KOPT-K1 (cell line): Measurements from ENCODE around the gene MATN1.
A peak's percentile ranks its signal among the peaks of the same experiment; 100 is the strongest.

ENCODE experiments used
- H3K27ac ChIP-seq: fragments of 200-600 bp; sonication (generic); 2 replicates; pipeline ENCODE4 v1.5.1; 2016; ENCODE audit warnings: antibody characterized with exemption, mild to moderate bottlenecking, low read depth, low read length; ENCODE audit not compliant: poor library complexity, severe bottlenecking
- H3K36me3 ChIP-seq: fragments of 200-600 bp; sonication (generic); 2 replicates; pipeline ENCODE4 v1.5.1; 2017; ENCODE audit warnings: antibody characterized with exemption, mild to moderate bottlenecking, low read length, moderate library complexity; ENCODE audit not compliant: insufficient read depth
- H3K9me3 ChIP-seq: fragments of 200-600 bp; sonication (generic); 2 replicates; pipeline ENCODE4 v1.5.1; 2017; ENCODE audit warnings: antibody characterized with exemption, low read length, mild to moderate bottlenecking; ENCODE audit not compliant: insufficient read depth, poor library complexity, severe bottlenecking

MATN1 gene

DNA sequence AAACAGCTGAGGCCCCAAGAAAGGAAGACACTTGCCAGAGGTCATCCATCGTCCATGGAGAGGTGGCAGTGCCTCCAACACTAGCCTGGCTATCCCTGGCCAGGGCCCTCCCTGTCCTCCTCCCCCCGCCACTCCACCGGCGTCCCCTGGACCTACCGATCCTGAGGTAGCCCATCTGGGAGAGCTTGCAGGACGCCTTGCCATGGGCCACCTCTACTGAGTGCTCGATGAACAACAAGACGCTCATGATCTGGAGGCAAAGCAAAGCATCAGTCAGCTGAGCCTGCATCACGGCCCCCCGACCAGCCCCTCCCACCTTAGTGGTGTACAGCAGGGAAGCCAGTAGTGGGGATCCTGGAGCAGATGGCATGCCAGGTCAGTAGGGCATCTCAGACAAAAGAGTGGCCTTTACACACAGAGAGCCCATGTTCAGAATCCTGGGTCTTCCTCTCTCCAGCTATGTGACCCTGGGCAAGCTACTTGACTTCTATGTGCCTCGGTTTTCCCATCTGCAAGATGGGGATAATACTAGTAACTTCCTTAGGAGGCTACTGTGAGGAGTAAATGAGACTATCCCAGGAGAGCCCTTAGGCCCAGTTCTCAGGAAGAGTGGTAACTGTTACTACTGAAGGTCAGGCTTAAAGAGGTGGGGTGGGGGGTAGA, 19.0 kb upstream of the MATN1 start:
- no peaks in the 10 kb centered on the region for H3K9me3 ChIP-seq
- H3K27ac ChIP-seq = peak overlapping the region; percentile 87
- H3K36me3 ChIP-seq = peaks cover 62% of the 10 kb centered on the region

DNA sequence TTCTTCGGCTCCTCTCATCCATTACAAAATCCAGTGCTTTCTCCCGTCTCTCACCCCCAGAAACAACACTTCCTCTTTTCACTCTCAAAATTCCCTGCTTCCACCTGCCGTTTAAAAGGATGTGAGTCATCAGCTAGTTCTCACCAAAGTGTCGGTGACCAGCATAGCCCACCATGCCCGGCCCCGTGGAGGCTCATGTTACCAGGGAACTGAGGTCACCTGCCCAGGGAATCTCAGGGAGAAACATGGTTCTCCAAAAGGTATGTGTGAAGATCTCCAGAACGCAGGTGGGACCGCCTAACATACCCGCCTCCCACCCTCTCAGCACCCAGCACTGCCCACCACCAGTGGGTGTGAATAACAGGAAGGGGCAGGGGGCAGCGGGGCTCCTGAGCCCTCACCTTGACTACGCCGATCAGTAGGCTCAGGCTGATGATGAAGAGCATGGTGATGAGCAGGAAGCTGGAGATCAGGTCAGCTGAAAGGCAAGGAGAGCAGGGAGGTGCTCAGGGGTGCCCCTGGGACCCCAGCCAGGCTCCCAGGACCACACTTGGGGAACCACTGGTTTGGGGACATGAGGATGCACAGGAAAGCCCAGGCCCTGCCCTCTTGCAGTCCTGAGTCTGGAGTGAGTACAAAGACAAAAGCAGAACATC, 18.0 kb upstream of the MATN1 start:
- Histone ChIP-seq H3K27ac (no peak overlapping the region), H3K36me3 (peaks cover 67% of the 10 kb centered on the region), H3K9me3 (no peaks in the 10 kb centered on the region)

DNA sequence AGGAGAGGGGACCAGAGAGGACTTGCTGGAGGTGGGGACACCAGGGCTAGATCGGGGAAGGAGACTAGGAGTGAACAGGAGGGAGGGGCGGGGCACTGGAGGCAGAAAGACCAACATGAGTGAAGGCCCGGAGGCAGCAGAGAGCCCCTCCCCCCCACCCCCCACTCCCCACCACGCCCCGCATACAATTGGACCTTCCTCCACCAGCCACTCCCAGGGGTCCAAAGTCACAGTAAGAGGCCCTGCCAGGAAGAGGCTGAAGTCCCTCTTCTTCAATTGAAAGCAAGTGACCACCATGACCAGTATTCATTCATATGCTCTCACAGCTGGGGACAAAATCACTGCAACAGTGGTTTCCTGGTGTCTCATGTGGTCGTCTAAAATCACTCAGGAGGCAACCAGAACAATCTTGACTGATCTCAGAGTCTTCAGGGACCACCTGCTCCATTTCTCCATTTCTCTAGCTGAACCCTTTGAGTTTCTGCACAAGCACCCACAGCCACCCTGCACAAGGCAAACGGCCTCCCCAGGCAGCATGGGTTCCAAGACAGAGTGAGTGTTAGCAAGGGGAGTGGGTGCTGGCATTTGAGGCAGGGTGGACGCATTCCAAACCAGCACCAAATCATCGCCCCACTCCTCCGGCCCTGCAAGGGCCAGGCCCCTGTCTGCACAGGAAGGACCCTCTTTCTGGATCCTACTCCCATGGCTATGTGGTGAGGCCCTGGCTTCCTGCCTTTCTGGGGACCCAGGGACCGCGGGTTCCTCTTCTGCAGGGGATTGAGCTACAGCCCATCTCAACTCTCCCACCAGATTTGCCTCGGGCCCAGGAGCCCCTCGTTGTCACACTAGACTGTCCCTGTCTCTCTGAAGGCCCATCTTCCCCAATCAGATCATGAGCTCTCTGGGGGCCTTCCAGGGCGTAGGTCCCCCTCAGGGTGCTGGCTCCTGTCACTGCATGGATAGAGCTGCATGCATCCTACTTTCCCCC, 17.2 kb upstream of the MATN1 start:
- H3K36me3 ChIP-seq = peaks cover 75% of the 10 kb centered on the region
- no peak overlapping the region for H3K27ac ChIP-seq
- H3K9me3 ChIP-seq = no peaks in the 10 kb centered on the region

DNA sequence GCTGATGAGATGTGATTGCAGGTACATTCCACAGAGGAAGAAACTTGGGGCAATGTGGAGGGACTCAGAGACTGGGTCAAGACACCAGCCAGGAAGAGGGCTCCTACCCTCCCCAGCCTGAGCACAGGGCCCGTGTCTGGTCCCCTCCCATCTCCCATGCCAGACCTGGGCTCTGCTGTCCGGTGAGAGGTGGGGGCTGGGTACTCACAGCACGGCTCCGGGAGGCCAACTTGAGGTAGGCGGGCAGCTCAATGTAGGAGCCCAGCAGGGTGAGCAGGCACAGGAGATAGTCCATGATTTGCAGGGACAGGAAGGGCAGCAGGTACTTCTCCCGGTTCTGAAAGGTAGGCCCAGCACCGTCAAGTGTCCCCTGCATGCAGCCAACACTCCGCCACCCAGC, 16.2 kb upstream of the MATN1 start:
- H3K27ac ChIP-seq = no peak overlapping the region
- H3K9me3 ChIP-seq = no peaks in the 10 kb centered on the region
- H3K36me3 ChIP-seq = peaks cover 85% of the 10 kb centered on the region

DNA sequence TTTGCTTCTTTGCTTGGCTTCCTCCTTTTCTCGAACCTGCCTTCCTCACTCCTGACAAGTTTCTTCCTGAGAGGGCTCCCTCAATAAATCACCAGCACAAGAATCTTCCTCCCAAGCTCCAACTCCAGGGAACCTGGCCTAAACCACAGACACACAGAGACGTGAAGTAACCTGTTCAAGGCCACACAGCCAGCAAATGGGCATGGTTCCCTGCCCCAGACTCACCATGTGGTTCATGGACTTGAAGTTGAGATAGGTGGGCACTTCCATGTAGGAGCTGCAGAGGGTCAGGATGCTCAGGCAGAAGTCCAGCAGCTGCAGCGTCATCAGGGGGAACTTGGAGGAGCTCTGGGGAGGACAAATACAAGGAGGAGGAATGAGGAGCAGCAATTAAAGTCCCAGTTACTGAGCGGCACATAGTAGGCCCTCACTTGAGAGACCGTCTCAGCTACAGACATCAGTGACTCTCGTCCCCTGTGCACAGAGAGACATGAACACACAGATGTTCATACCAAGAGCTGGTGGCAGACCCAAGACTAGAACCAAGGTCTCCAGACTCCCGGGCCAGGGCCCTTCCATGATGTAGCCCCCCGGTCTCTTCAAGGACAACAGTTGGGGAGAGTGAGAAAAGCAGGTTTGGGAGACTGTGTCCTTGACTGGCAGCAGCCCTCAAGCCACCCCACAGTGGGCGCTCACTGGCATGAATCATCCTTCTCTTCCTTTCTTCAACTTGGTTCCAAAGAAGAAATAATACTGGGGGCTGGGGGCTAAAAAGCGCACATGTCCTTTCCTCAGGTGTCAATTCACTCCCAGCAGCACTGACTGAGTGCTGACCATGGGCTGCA, 15.6 kb upstream of the MATN1 start:
- Histone ChIP-seq H3K27ac (no peak overlapping the region), H3K9me3 (no peaks in the 10 kb centered on the region), H3K36me3 (peaks cover 92% of the 10 kb centered on the region)

DNA sequence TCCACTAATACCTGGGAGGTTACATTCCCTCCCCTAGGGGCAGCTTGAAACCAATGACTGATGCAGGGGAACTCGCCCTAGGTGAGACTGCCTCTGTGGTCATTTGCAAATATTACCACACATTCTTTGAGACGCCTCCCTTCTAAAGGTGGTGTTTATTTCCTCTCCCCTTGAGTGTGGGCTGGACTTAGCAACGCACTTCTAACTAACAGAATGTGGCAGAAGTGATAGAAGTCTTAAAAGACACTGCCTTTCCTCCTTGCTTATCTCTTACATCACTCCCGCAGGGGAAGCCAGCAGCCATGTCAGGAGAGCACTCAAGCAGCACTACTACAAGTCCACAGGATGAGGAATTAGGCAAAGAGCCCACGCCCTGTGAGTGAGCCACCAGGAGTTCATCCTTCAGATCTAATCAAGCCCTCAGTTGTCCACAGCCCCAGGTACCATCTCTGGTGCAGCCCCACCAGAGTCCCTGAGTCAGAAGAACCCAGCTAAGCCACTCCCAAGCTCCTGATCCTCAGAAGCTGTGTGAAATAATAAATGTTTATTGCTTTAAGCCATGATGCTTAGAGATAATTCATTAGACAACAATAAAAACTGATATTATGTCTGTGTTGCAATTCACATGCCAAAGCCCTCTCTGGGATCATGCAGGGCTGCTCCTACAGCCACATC, 14.8 kb upstream of the MATN1 start:
- Histone ChIP-seq H3K27ac (no peak overlapping the region), H3K9me3 (no peaks in the 10 kb centered on the region), H3K36me3 (peaks cover 98% of the 10 kb centered on the region)

DNA sequence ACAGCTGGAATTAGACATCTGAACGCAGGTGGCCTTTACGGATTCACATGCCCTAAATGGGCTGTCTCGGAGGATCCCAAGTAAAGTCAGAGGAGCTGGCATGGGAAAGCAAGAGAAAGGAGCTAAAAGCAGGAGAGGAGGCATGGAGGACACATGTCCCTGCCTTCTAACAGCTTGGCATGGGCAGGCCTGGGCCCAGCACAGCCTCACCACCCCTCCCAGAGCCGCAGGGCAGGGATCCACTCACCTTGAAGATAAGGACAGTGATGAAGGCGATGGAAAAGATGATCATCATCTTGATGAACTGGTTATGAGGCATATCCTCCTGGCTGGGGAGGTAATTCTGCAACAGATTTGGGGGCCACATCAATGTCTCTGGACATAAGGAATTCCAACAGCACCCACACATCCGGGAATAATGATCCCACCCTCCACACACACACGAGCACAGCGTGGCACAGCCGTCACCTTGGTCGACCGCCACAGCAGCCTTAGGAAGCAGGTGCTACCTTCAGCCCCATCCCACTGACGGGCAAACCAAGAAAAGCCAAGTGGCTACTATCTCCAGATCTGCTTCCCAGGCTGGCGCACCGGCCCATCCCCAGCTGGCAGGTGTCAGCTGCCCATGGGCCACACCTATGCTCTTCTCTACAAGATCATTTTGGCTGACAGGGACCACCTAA, 14.1 kb upstream of the MATN1 start:
- Histone ChIP-seq H3K9me3 (no peaks in the 10 kb centered on the region), H3K36me3 (peaks cover 98% of the 10 kb centered on the region), H3K27ac (no peak overlapping the region)

DNA sequence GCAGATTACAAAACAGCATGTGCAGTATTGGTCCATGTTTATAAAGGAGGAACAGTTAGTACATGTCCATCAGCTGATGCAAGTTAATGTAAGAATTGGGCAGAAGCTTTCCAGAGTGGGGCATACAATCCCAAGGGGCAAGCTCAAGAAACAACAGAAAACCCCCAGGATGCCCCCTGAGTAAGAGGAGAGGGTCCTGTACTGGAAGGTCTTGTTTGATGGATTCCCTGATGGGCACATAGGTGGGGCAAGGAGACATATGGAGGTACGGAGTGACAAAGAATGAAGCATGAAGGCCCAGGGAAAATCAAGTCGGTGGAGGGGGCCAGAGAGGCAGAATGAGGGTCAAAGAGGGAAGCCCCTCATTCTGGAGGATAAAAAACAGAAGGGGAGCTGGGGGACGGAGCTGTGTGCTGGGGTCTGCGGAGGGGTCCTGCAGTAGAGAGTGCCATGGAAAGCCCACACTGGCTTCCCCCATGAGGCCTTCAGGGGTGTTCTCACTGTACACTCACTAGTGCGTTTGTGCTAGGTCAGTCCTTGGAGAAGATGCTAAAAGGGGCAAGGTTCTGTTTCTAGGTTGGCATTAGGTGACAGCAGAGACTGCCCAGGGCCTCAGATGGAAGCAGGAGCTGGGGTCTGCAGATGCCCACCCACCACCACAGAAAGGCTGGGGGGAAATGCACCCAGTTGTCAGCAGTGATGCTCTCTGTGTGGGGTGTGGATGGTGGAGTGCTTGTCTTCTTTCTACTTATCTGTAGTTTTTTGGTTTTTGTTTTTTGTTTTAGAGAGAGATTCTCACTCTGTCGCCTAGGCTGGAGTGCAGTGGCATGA, 12.5 kb upstream of the MATN1 start:
- H3K9me3 ChIP-seq = no peaks in the 10 kb centered on the region
- H3K36me3 ChIP-seq = peaks cover 85% of the 10 kb centered on the region
- no peak overlapping the region for H3K27ac ChIP-seq

DNA sequence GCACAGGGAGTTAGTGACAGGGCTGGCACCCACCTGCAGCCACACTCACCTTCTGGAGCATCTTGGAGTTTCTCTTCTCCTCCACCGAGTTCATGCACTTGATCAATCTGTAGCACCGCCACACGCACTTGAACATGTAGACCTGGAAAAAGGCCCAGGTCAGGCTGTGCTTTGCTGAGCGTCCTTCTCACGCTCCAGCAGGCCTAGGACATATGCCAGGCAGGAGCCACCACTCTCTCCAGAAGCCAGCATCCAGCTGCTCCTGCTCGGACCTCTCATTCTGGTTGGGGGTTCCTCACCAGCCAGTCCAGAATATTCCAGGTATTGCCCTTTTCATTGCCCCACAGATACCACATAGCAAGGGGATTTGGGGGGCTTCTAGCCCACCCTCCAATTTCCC, 11.7 kb upstream of the MATN1 start:
- Histone ChIP-seq H3K9me3 (no peaks in the 10 kb centered on the region), H3K27ac (no peak overlapping the region), H3K36me3 (peaks cover 79% of the 10 kb centered on the region)

DNA sequence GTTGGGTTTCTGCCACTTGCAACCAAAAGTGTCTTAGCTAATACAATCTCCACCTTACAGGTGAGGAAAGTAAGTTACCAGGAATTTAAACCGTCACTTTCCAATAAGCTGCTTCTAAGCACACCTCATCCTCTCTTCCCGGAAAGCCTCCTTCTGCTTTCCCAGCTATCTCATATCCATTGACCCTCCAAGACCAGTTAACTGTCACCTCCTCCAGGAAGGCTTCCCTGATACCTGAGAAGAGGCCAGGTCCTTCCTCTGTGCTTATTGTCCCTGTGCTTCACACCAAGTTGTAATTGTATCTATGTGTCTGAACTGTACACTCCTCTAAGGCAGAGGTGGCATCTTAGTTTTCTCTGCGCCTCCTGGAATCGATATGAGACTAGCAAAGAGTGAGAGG, 11.2 kb upstream of the MATN1 start:
- H3K27ac ChIP-seq = no peak overlapping the region
- H3K9me3 ChIP-seq = no peaks in the 10 kb centered on the region
- H3K36me3 ChIP-seq = peaks cover 74% of the 10 kb centered on the region

DNA sequence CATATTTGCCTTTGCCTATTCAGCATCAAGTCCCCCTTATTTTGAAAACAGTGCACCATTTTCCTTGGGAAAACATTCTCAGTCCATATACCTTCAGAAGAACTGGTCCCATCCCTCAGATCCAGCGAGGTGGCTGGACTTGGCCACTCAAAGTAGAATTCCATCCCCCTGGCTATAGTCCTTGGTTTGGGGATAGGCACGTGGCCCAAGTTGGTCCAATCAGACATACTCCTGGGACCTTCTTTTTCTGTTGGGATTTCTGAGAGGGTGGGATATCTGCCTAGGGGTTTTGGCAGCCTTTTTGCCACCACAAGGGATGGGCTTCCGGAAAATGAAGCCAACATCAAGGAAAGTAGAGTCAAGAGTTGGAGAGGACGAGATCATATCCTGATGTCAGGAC, 10.7 kb upstream of the MATN1 start:
- H3K27ac ChIP-seq = no peak overlapping the region
- H3K36me3 ChIP-seq = peaks cover 69% of the 10 kb centered on the region
- H3K9me3 ChIP-seq = no peaks in the 10 kb centered on the region

DNA sequence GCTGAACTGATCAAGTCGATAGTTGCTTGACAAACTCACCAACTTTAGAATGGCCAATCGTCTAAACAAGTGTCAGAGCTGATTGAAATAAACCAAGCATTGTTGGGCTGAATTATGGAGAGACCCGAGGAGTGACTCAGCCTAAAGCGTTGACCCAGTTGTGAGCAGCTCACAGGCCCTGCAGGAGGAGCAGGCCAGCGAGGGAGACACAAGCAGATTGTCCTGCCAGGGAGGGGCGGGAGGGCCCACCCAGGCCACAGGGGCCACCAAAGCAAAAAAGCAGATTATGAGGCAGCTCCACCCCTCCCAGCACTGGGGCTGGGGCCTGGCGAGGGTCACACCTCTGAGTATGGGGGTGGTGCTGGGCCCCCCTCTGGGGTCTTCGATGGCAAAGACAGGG, 10.1 kb upstream of the MATN1 start:
- Histone ChIP-seq H3K36me3 (peaks cover 63% of the 10 kb centered on the region), H3K9me3 (no peaks in the 10 kb centered on the region), H3K27ac (no peak overlapping the region)
